ENCODE results near the gene ENPP6.

GRCh38 chr4:184099000-184099399 is 118.7 kb downstream of the ENPP6 start:
- no peak for TF ChIP-seq CTCF (IDR thresholded peaks at IDR 0.05)
- no peak for TF ChIP-seq EZH2phosphoT487 (IDR thresholded peaks at IDR 0.05; ENCODE audit: borderline replicate concordance, low read depth)
- no peak for TF ChIP-seq REST (IDR thresholded peaks at IDR 0.05; ENCODE audit: low read depth, low read length)
- no peak for TF ChIP-seq USF1 (IDR thresholded peaks at IDR 0.05; ENCODE audit: borderline replicate concordance, low read depth)
- no peak for TF ChIP-seq POLR2AphosphoS5 (IDR thresholded peaks at IDR 0.05; ENCODE audit: low read depth, low read length)

Data from SK-N-SH (cell line).